HepG2 (cell line): ENCODE measurements around the gene IRX3. TPM values are rescaled to one million over a fixed set of nuclear protein-coding genes. Genes with fewer than 3 reads are reported as not detected.

Source experiments
- ATAC-seq: fragments of 200-7000 bp; cut with Tn5 transposase; 3 replicates; pipeline ENCODE4 v1.9.1; 2020; ENCODE audit warnings: mild to moderate bottlenecking, moderate library complexity
- BruUV-seq: library from RNA; stranded (reverse); fragments of 400-500 nt; replicated peaks from 2 replicates; lab custom pipeline; 2021; lab: Mats Ljungman, UMichigan
- CTCF ChIA-PET: fragments of 300-600 bp; formaldehyde crosslinking; extraction: SDS; loops from one replicate; lab custom pipeline; 2021; ENCODE audit warnings: low total read pairs, inconsistent platforms, low intra/inter-chr PET ratio; lab: Yijun Ruan, JAX
- POLR2A ChIA-PET: fragments of 350-600 bp; sonication (Branson Sonifier 250); formaldehyde crosslinking; loops from one replicate; lab custom pipeline; 2020; ENCODE audit warnings: antibody characterized with exemption, inconsistent platforms; lab: Yijun Ruan, JAX
- DNase-seq: peaks from one replicate; pipeline ENCODE4 v3.0.0-alpha.2; 2015; ENCODE audit warnings: low spot score
- FAIRE-seq: peaks from 3 replicates; lab custom pipeline; 2011; peaks lifted over from hg19 to GRCh38; lab: Jason Lieb, UNC
- H2AFZ ChIP-seq: one replicate; pipeline ENCODE4 v1.6.1; 2011; ENCODE audit warnings: low read length, inconsistent platforms
- H3K27ac ChIP-seq: fragments of 300-600 bp; 3 replicates; pipeline ENCODE4 v1.8.0; 2011; ENCODE audit warnings: mixed run types, mild to moderate bottlenecking, mixed read lengths, low read length, inconsistent platforms; ENCODE audit not compliant: insufficient read depth; ENCODE audit errors: extremely low read length
- H3K27me3 ChIP-seq, 2 experiments: fragments of 200-600 bp in 1 of 2; 2 replicates in 1 of 2; 3 replicates in 1 of 2; pipeline versions ENCODE4 v1.6.0 to v1.8.0; 2011; ENCODE audit warnings: low read length in 2 of 2, mild to moderate bottlenecking in 2 of 2, moderate library complexity in 2 of 2, inconsistent platforms in 1 of 2; ENCODE audit not compliant: insufficient read depth in 2 of 2, control insufficient read depth in 1 of 2
- H3K36me3 ChIP-seq, 2 experiments: fragments of 200-600 bp in 1 of 2; replicated peaks in 1 of 2; 2 replicates in 1 of 2; 3 replicates in 1 of 2; pipeline versions ENCODE4 v1.5.1 to v1.8.0; 2011; ENCODE audit warnings: low read length in 2 of 2, inconsistent platforms in 1 of 2; ENCODE audit not compliant: insufficient read depth in 2 of 2, control insufficient read depth in 1 of 2
- H3K4me1 ChIP-seq: 2 replicates; pipeline ENCODE4 v1.5.1; 2012; ENCODE audit warnings: low read length, inconsistent platforms; ENCODE audit not compliant: insufficient read depth
- H3K4me2 ChIP-seq: 2 replicates; pipeline ENCODE4 v1.6.0; 2011; ENCODE audit warnings: low read depth, low read length, inconsistent platforms
- H3K4me3 ChIP-seq, 3 experiments: fragments of 200-600 bp in 1 of 3; sonication (generic), shearing (Covaris generic) in 1 of 3; replicated peaks in 1 of 3; 2 replicates each; pipeline ENCODE4 v1.5.1; 2011 to 2016; ENCODE audit warnings: low read length in 3 of 3, inconsistent platforms in 2 of 3, low read depth in 2 of 3, mild to moderate bottlenecking in 2 of 3, control low read depth in 1 of 3, mixed read lengths in 1 of 3; ENCODE audit not compliant: insufficient read depth in 1 of 3
- H3K79me2 ChIP-seq: one replicate; pipeline ENCODE4 v1.6.1; 2011; ENCODE audit warnings: low read length, inconsistent platforms; ENCODE audit not compliant: insufficient read depth
- H3K9ac ChIP-seq: 2 replicates; pipeline ENCODE4 v1.6.0; 2011; ENCODE audit warnings: mild to moderate bottlenecking, low read depth, low read length, inconsistent platforms; ENCODE audit not compliant: insufficient read depth
- H3K9me3 ChIP-seq: 2 replicates; pipeline ENCODE4 v1.5.1; 2012; ENCODE audit warnings: mild to moderate bottlenecking, low read length
- H4K20me1 ChIP-seq: 2 replicates; pipeline ENCODE4 v1.6.0; 2011; ENCODE audit warnings: inconsistent platforms, mild to moderate bottlenecking, low read length, moderate library complexity; ENCODE audit not compliant: insufficient read depth
- ARID4A ChIP-seq: sonication (generic); formaldehyde crosslinking; IDR thresholded peaks from 2 replicates; pipeline ENCODE4 v1.5.0; 2020; ENCODE audit warnings: mild to moderate bottlenecking, missing genetic modification reagents, borderline replicate concordance
- BCL6 ChIP-seq: IDR thresholded peaks from 2 replicates; pipeline ENCODE4 v1.6.1; 2016; ENCODE audit warnings: missing genetic modification reagents, missing compliant biosample characterization
- ELF1 ChIP-seq: sonication (generic); formaldehyde crosslinking; IDR thresholded peaks from 2 replicates; pipeline ENCODE4 v1.4.0; 2020; ENCODE audit warnings: missing genetic modification reagents
- HCFC1 ChIP-seq: fragments of 150-350 bp; IDR thresholded peaks from 2 replicates; pipeline ENCODE4 v1.6.1; 2014; ENCODE audit warnings: low read depth, low read length
- HES4 ChIP-seq: sonication (generic); formaldehyde crosslinking; IDR thresholded peaks from 2 replicates; pipeline ENCODE4 v1.9.0; 2021; ENCODE audit warnings: mild to moderate bottlenecking, missing genetic modification reagents, borderline replicate concordance
- RBAK ChIP-seq: sonication (generic); formaldehyde crosslinking; IDR thresholded peaks from 2 replicates; pipeline ENCODE4 v1.5.1; 2020; ENCODE audit warnings: mild to moderate bottlenecking, missing genetic modification reagents
- SUZ12 ChIP-seq: fragments of 150-350 bp; IDR thresholded peaks from 2 replicates; pipeline ENCODE4 v1.6.1; 2014; ENCODE audit warnings: low read depth, low read length
- THAP9 ChIP-seq: sonication (generic); formaldehyde crosslinking; IDR thresholded peaks from 2 replicates; pipeline ENCODE4; 2020; ENCODE audit warnings: missing genetic modification reagents, mild to moderate bottlenecking, borderline replicate concordance
- USF2 ChIP-seq, 2 experiments: sonication (generic) in 1 of 2; formaldehyde crosslinking in 1 of 2; IDR thresholded peaks; 2 replicates each; pipeline versions ENCODE4 v1.5.1 to v1.6.1; 2011 to 2020; ENCODE audit warnings: borderline replicate concordance in 1 of 2, low read depth in 1 of 2, low read length in 1 of 2, mild to moderate bottlenecking in 1 of 2, missing genetic modification reagents in 1 of 2, moderate library complexity in 1 of 2
- ZBTB10 ChIP-seq: sonication (generic); formaldehyde crosslinking; IDR thresholded peaks from 2 replicates; pipeline ENCODE4 v1.4.0; 2020; ENCODE audit warnings: missing genetic modification reagents, borderline replicate concordance
- WGBS: methylation state at CpG from one replicate; pipeline ENCODE4 v1.1.6; 2017; ENCODE audit warnings: low lambda C conversion rate; 5-methylcytosine and 5-hydroxymethylcytosine counted together
- in situ Hi-C: cut with HindIII; loops from 2 replicates; pipeline ENCODE4 v1.10.0; 2017; ENCODE audit warnings: low pct_unique_long_range_greater_than_20kb; ENCODE audit not compliant: extremely low pct_ligation_motif_present
- intact Hi-C: fragments of 100-400 bp; cut with micrococcal nuclease; formaldehyde crosslinking; loops from one replicate; pipeline ENCODE4 v1.10.0; 2022; ENCODE audit not compliant: unreplicated experiment
- polyA plus RNA-seq, 8 experiments: library from polyadenylated mRNA; depleted of rRNA in 3 of 8; stranded (reverse) in 7 of 8; unstranded in 1 of 8; fragments of >200 nt; fragmentation: Illumina TruSeq in 4 of 8; extraction: Trizol in 4 of 8; gene quantifications; 2 replicates each; pipeline versions ENCODE4 v1.2.1 to v1.2.3, GENCODE V29; 2011 to 2016; ENCODE audit warnings: low read depth in 4 of 8, missing spikeins in 1 of 8, mixed read lengths in 1 of 8; ENCODE audit not compliant: insufficient read depth in 1 of 8
- total RNA-seq, 5 experiments: library from RNA; depleted of rRNA; stranded (reverse); fragments of >200 nt; fragmentation: Illumina TruSeq; extraction: Trizol; gene quantifications; 2 replicates each; pipeline ENCODE4 v1.2.3, GENCODE V29; 2016; ENCODE audit warnings: low read depth in 1 of 5

IRX3 gene
- total and polyA plus RNA-seq, 2 of the 13 experiments (the other 11 are each of a cell fraction or from before 2014, with no cell fraction given): 9.2 to 16.4 TPM

- peak; percentile 88 for TF ChIP-seq USF2 (IDR thresholded peaks at IDR 0.05; ENCODE audit: low read depth, low read length)
- peak; percentile 92; the same call in 1 of the 2 replicates for TF ChIP-seq USF2 (CRISPR knock-in tag; IDR thresholded peaks at IDR 0.05; ENCODE audit: borderline replicate concordance)
- TF ChIP-seq HES4 (CRISPR knock-in tag): no peak
- TF ChIP-seq HCFC1: peak; percentile 66
- peak; percentile 38; the same call in 1 of the 2 replicates for TF ChIP-seq ELF1 (CRISPR knock-in tag)
- 0 out of 2 replicates have a peak, but pooled peaks have one; percentile 27 for TF ChIP-seq THAP9 (CRISPR knock-in tag)
- TF ChIP-seq SUZ12: peak; percentile 34
These were observed 44.4 kb downstream of the IRX3 start (continued) for GRCh38 chr16:54242199-54242598.

- 0 out of 5 replicates have a peak, but pooled peaks cover 0 to 5% of the 10 kb centered on the region in 2 experiments for H3K27me3 ChIP-seq
- H3K27ac ChIP-seq: no peak overlapping the region
- 0 out of 2 replicates have a peak, but pooled peaks cover 4% of the 10 kb centered on the region for H3K9me3 ChIP-seq
- H3K36me3 ChIP-seq: no peaks in the 10 kb centered on the region
- peaks cover 20% of the 10 kb centered on the region for H3K4me1 ChIP-seq
- BruUV-seq: no TSS peak
- H3K4me2 ChIP-seq: no peak overlapping the region
- no peak overlapping the region for H2AFZ ChIP-seq
- DNase-seq (no peak), ATAC-seq (no peak), FAIRE-seq (no peak)
- no peak overlapping the region for H3K9ac ChIP-seq
- intact Hi-C loops (no loop called here), in situ Hi-C loops (no loop called here)
- H3K79me2 ChIP-seq: no peaks in the 10 kb centered on the region
- ChIA-PET CTCF (no interaction called here), POLR2A (interaction anchor here (1.0 kb wide), 1 partner anchor 77 kb away, joined by 4 read pairs; no protein-coding TSS in a partner anchor)
- WGBS: 80% methylated on average over 6 of the region's 6 CpGs
- no peak overlapping the region for H3K4me3 ChIP-seq
- H4K20me1 ChIP-seq: no peaks in the 10 kb centered on the region
- TF ChIP-seq ZBTB10 (CRISPR knock-in tag): no peak
- TF ChIP-seq ARID4A: no peak
- no peak for TF ChIP-seq RBAK (CRISPR knock-in tag)
- no peak for TF ChIP-seq BCL6 (CRISPR knock-in tag)
These were observed 45.1 kb downstream of the IRX3 start for GRCh38 chr16:54241525-54241924.
